ENCODE measurements around the gene GRAPL. TPM values are rescaled to one million over a fixed set of nuclear protein-coding genes. Genes with fewer than 3 reads are reported as not detected.
"Not testable (repeated sequence)": the region's sequence is repeated elsewhere in the genome, so short reads cannot be mapped to it uniquely, and the experiment has no call there.

GRAPL gene
- total and polyA plus RNA-seq, 2 of the 4 experiments (the other 2 are of a cell fraction), result not detected

DNA sequence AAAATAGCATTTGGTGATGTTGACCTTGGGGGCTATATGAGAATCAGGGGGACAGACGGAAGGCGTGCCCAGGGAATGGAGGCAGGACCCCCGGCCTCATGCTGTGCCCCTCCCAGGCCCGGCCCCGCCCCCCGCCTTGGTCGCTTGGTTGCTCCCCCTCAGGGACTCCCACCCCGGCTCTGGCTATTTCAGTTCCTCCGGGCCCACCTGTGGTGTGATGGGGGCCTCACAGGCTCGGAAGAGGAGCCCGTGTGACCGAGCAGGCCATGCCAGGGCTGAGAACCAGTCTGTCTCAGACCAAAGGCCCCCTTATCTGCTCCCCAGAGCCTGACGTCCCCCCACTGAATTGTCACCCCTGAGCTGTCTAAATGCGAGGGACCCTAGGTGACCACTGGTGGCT, 4.4 kb downstream of the GRAPL start:
- H3K18ac ChIP-seq (ENCODE audit: low read depth, low read length); H4K5ac ChIP-seq (ENCODE audit: low read depth, low read length); in situ Hi-C loops (cut with MboI; ENCODE audit: low sequenced_read_pairs); H3K9me1 ChIP-seq (ENCODE audit: insufficient read depth, low read length); H3K4ac ChIP-seq (ENCODE audit: low read depth, low read length); H4K91ac ChIP-seq (ENCODE audit: insufficient read depth, low read depth, low read length); DNase-seq; H2BK120ac ChIP-seq (ENCODE audit: low read depth, low read length); H3K14ac ChIP-seq (replicated peaks; ENCODE audit: low read depth, low read length); H3K4me1 ChIP-seq (ENCODE audit: control insufficient read depth, insufficient read depth, low read length); H2BK5ac ChIP-seq (ENCODE audit: low read depth, low read length, poor library complexity, severe bottlenecking); H3K79me1 ChIP-seq (ENCODE audit: low read depth in 1 of 2, low read length in 2 of 2); POLR2A ChIA-PET (ENCODE audit: unreplicated experiment); H2AK5ac ChIP-seq (ENCODE audit: low read depth, low read length); ATAC-seq (ENCODE audit: low read depth); H3K4me2 ChIP-seq (ENCODE audit: low read depth, low read length); H3K23ac ChIP-seq (ENCODE audit: low read depth, low read length); intact Hi-C loops (cut with micrococcal nuclease); H3K9ac ChIP-seq (ENCODE audit: low read depth, low read length); H3K27me3 ChIP-seq (ENCODE audit: control insufficient read depth, insufficient read depth, low read length); H3K9me3 ChIP-seq (ENCODE audit: control insufficient read depth, insufficient read depth, low read length); H3K56ac ChIP-seq (ENCODE audit: extremely low read depth, insufficient read depth, low read length); H2AK9ac ChIP-seq (replicated peaks; ENCODE audit: low read depth, low read length, poor library complexity); H2BK15ac ChIP-seq (ENCODE audit: low read depth, low read length); H4K20me1 ChIP-seq (ENCODE audit: insufficient read depth, low read length); H2BK20ac ChIP-seq (ENCODE audit: low read depth, low read length); BruUV-seq (replicated peaks); H3K4me3 ChIP-seq (ENCODE audit: insufficient read depth, low read depth, low read length); H3K36me3 ChIP-seq (ENCODE audit: control insufficient read depth, insufficient read depth, low read length); H2AFZ ChIP-seq (replicated peaks; ENCODE audit: low read length, poor library complexity); H4K8ac ChIP-seq (ENCODE audit: low read depth in 2 of 2, low read length in 2 of 2); CTCF ChIA-PET; dilution Hi-C loops (cut with HindIII; ENCODE audit: low sequenced_read_pairs, unreplicated experiment); H3K27ac ChIP-seq (ENCODE audit: insufficient read depth, low read length): not testable (repeated sequence)
- WGBS, 2 experiments (ENCODE audit: extremely low coverage in 2 of 2, insufficient read length in 1 of 2), result no CpG with 5 or more reads among the region's 14 CpGs

DNA sequence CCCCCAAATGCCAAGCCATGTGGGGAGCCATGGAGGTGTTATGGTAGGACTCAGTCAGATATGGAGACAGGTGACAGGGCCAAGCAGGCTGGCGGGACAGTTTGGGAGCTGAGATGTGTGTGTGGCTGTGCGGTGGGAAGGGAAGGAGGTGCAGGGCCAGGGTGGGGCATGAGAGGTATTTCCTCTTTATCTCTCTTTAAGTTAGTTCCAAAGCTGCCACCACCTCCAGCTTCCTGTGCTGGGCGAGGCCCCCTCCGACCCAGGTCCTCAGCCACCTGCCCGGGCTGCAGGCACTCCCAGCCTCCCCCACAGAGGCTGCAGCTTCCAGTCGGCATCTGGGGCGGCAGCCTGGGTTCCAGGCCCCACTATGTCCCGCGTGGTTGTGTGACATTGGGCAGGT, 6.4 kb downstream of the GRAPL start:
- H3K9me1 ChIP-seq (ENCODE audit: insufficient read depth, low read length); H2BK120ac ChIP-seq (ENCODE audit: low read depth, low read length); H3K56ac ChIP-seq (ENCODE audit: extremely low read depth, insufficient read depth, low read length); H2BK5ac ChIP-seq (ENCODE audit: low read depth, low read length, poor library complexity, severe bottlenecking); H3K14ac ChIP-seq (replicated peaks; ENCODE audit: low read depth, low read length); H3K23ac ChIP-seq (ENCODE audit: low read depth, low read length); H3K4ac ChIP-seq (ENCODE audit: low read depth, low read length); H3K27ac ChIP-seq (ENCODE audit: insufficient read depth, low read length); H4K20me1 ChIP-seq (ENCODE audit: insufficient read depth, low read length); H3K4me1 ChIP-seq (ENCODE audit: control insufficient read depth, insufficient read depth, low read length); ATAC-seq (ENCODE audit: low read depth); H3K36me3 ChIP-seq (ENCODE audit: control insufficient read depth, insufficient read depth, low read length); dilution Hi-C loops (cut with HindIII; ENCODE audit: low sequenced_read_pairs, unreplicated experiment); in situ Hi-C loops (cut with MboI; ENCODE audit: low sequenced_read_pairs); H3K9ac ChIP-seq (ENCODE audit: low read depth, low read length); H2AK5ac ChIP-seq (ENCODE audit: low read depth, low read length); H2AFZ ChIP-seq (replicated peaks; ENCODE audit: low read length, poor library complexity); CTCF ChIA-PET; H2AK9ac ChIP-seq (replicated peaks; ENCODE audit: low read depth, low read length, poor library complexity); H3K79me1 ChIP-seq (ENCODE audit: low read depth in 1 of 2, low read length in 2 of 2); BruUV-seq (replicated peaks); H2BK20ac ChIP-seq (ENCODE audit: low read depth, low read length); DNase-seq; H4K91ac ChIP-seq (ENCODE audit: insufficient read depth, low read depth, low read length); H4K5ac ChIP-seq (ENCODE audit: low read depth, low read length); H3K9me3 ChIP-seq (ENCODE audit: control insufficient read depth, insufficient read depth, low read length); H2BK15ac ChIP-seq (ENCODE audit: low read depth, low read length); H3K4me3 ChIP-seq (ENCODE audit: insufficient read depth, low read depth, low read length); H3K27me3 ChIP-seq (ENCODE audit: control insufficient read depth, insufficient read depth, low read length); H3K18ac ChIP-seq (ENCODE audit: low read depth, low read length); H3K4me2 ChIP-seq (ENCODE audit: low read depth, low read length); POLR2A ChIA-PET (ENCODE audit: unreplicated experiment); intact Hi-C loops (cut with micrococcal nuclease); H4K8ac ChIP-seq (ENCODE audit: low read depth in 2 of 2, low read length in 2 of 2): not testable (repeated sequence)
- no CpG with 5 or more reads among the region's 9 CpGs for WGBS, 2 experiments (ENCODE audit: extremely low coverage in 2 of 2, insufficient read length in 1 of 2)

Data from IMR-90 (cell line).